Keratinocyte (primary cell): ENCODE data around the gene DSEL. TPM values are rescaled to one million over a fixed set of nuclear protein-coding genes. Genes with fewer than 3 reads are reported as not detected.

Experiments used
- DNase-seq: peaks from one replicate; pipeline ENCODE4 v3.0.0-alpha.2; 2011; ENCODE audit warnings: low read depth, missing footprints, low spot score
- FAIRE-seq: peaks from 2 replicates; lab custom pipeline; 2011; peaks lifted over from hg19 to GRCh38; lab: Jason Lieb, UNC
- H2AFZ ChIP-seq: 2 replicates; pipeline ENCODE4 v1.6.0; 2012; ENCODE audit warnings: low read length, control low read depth, inconsistent platforms; ENCODE audit not compliant: control insufficient read depth
- H3K27ac ChIP-seq: 2 replicates; pipeline ENCODE4 v1.5.1; 2011; ENCODE audit warnings: low read length; ENCODE audit not compliant: control insufficient read depth, insufficient read depth
- H3K27me3 ChIP-seq: 3 replicates; pipeline ENCODE4 v1.6.0; 2011; ENCODE audit warnings: low read length; ENCODE audit not compliant: control insufficient read depth, insufficient read depth; ENCODE audit errors: extremely low read depth
- H3K36me3 ChIP-seq, 2 experiments: 2 replicates in 1 of 2; 3 replicates in 1 of 2; pipeline ENCODE4 v1.5.1; 2011; ENCODE audit warnings: low read length in 2 of 2, mild to moderate bottlenecking in 1 of 2; ENCODE audit not compliant: control insufficient read depth in 2 of 2, insufficient read depth in 2 of 2; ENCODE audit errors: extremely low read depth in 1 of 2
- H3K4me1 ChIP-seq: 3 replicates; pipeline ENCODE4 v1.5.1; 2011; ENCODE audit warnings: low read length; ENCODE audit not compliant: control insufficient read depth, insufficient read depth; ENCODE audit errors: extremely low read depth
- H3K4me2 ChIP-seq: 3 replicates; pipeline ENCODE4 v1.6.0; 2011; ENCODE audit warnings: low read depth, low read length; ENCODE audit not compliant: control insufficient read depth, insufficient read depth; ENCODE audit errors: extremely low read depth
- H3K4me3 ChIP-seq, 3 experiments: fragments of 200-600 bp in 1 of 3; sonication (generic) in 1 of 3; 2 replicates in 2 of 3; 3 replicates in 1 of 3; pipeline ENCODE4 v1.5.1; 2011 to 2016; ENCODE audit warnings: low read length in 3 of 3, mild to moderate bottlenecking in 3 of 3, control low read depth in 2 of 3, inconsistent platforms in 1 of 3, low read depth in 1 of 3, mixed read lengths in 1 of 3, mixed run types in 1 of 3, moderate library complexity in 1 of 3; ENCODE audit not compliant: control insufficient read depth in 2 of 3, insufficient read depth in 2 of 3; ENCODE audit errors: extremely low read depth in 1 of 3
- H3K79me2 ChIP-seq: 2 replicates; pipeline ENCODE4 v1.6.0; 2012; ENCODE audit warnings: low read length; ENCODE audit not compliant: control insufficient read depth, insufficient read depth
- H3K9ac ChIP-seq: 3 replicates; pipeline ENCODE4 v1.6.0; 2011; ENCODE audit warnings: low read length; ENCODE audit not compliant: control insufficient read depth, insufficient read depth; ENCODE audit errors: extremely low read depth
- H3K9me1 ChIP-seq: 3 replicates; pipeline ENCODE4 v1.6.0; 2011; ENCODE audit warnings: low read length; ENCODE audit not compliant: control insufficient read depth, insufficient read depth; ENCODE audit errors: extremely low read depth
- H3K9me3 ChIP-seq: 2 replicates; pipeline ENCODE4 v1.5.1; 2012; ENCODE audit warnings: low read depth, low read length; ENCODE audit not compliant: control insufficient read depth
- H4K20me1 ChIP-seq: 3 replicates; pipeline ENCODE4 v1.6.0; 2011; ENCODE audit warnings: low read length; ENCODE audit not compliant: control insufficient read depth, insufficient read depth; ENCODE audit errors: extremely low read depth
- CTCF ChIP-seq, 3 experiments: IDR thresholded peaks in 1 of 3; conservative IDR thresholded peaks in 1 of 3; optimal IDR thresholded peaks in 1 of 3; 2 replicates in 2 of 3; 3 replicates in 1 of 3; pipeline versions ENCODE3 to v1.5.1; 2011; ENCODE audit warnings: low read length in 3 of 3, mild to moderate bottlenecking in 3 of 3, moderate library complexity in 2 of 3, control low read depth in 1 of 3, inconsistent platforms in 1 of 3; ENCODE audit not compliant: insufficient read depth in 2 of 3; ENCODE audit errors: extremely low read depth in 1 of 3
- EZH2 ChIP-seq: IDR thresholded peaks from one replicate; pipeline ENCODE4 v1.6.1; 2012; ENCODE audit warnings: inconsistent platforms, mild to moderate bottlenecking, low read length, moderate library complexity
- dilution Hi-C: fragments of 300-500 bp; cut with MboI; formaldehyde crosslinking; loops from one replicate; pipeline ENCODE4 v1.7.0; 2020; ENCODE audit warnings: low sequenced_read_pairs; ENCODE audit not compliant: extremely low pct_ligation_motif_present
- polyA plus RNA-seq, 5 experiments: library from polyadenylated mRNA; depleted of rRNA in 3 of 5; stranded (reverse) in 3 of 5; stranded (forward) in 1 of 5; unstranded in 1 of 5; fragments of >200 nt; gene quantifications; 1 replicate in 1 of 5; 2 replicates in 3 of 5; 3 replicates in 1 of 5; pipeline versions ENCODE4 v1.2.1 to v1.2.3, GENCODE V29; 2011 to 2012; ENCODE audit warnings: missing spikeins in 2 of 5, low read depth in 1 of 5, low replicate concordance in 1 of 5

Gene DSEL
- polyA plus RNA-seq, 1 donor (not counting 4 experiments of a cell fraction or from before 2014, with no cell fraction given) = 3.4 TPM

GRCh38 chr18:67483237-67483636 lies 33.3 kb downstream of the DSEL start:
- Histone ChIP-seq H3K4me3 (no peak overlapping the region), H3K36me3 (no peaks in the 10 kb centered on the region), H3K79me2 (no peaks in the 10 kb centered on the region), H3K9ac (no peak overlapping the region), H3K4me2 (no peak overlapping the region), H3K9me1 (no peaks in the 10 kb centered on the region), H3K27me3 (no peaks in the 10 kb centered on the region), H3K27ac (no peak overlapping the region), H4K20me1 (no peaks in the 10 kb centered on the region), H3K4me1 (no peaks in the 10 kb centered on the region), H3K9me3 (no peaks in the 10 kb centered on the region), H2AFZ (no peak overlapping the region)
- no peak for TF ChIP-seq CTCF (optimal IDR thresholded peaks at IDR 0.05 in 1 of 3, IDR thresholded peaks at IDR 0.05 in 1 of 3, conservative IDR thresholded peaks at IDR 0.05 in 1 of 3; ENCODE audit: extremely low read depth in 1 of 3, insufficient read depth in 2 of 3, low read length in 3 of 3)
- no peak for TF ChIP-seq EZH2
- DNase-seq (no peak), FAIRE-seq (no peak)
- dilution Hi-C loops = no loop called here

GRCh38 chr18:67478249-67478648 lies 38.3 kb downstream of the DSEL start:
- Histone ChIP-seq H3K9me1 (no peaks in the 10 kb centered on the region), H3K27me3 (no peaks in the 10 kb centered on the region), H2AFZ (no peak overlapping the region), H3K36me3 (no peaks in the 10 kb centered on the region), H3K27ac (no peak overlapping the region), H4K20me1 (no peaks in the 10 kb centered on the region), H3K79me2 (no peaks in the 10 kb centered on the region), H3K4me1 (no peaks in the 10 kb centered on the region), H3K9ac (no peak overlapping the region), H3K9me3 (no peaks in the 10 kb centered on the region), H3K4me2 (no peak overlapping the region), H3K4me3 (no peak overlapping the region)
- DNase-seq (no peak), FAIRE-seq (no peak)
- dilution Hi-C loops = no loop called here
- TF ChIP-seq CTCF (optimal IDR thresholded peaks at IDR 0.05 in 1 of 3, IDR thresholded peaks at IDR 0.05 in 1 of 3, conservative IDR thresholded peaks at IDR 0.05 in 1 of 3; ENCODE audit: extremely low read depth in 1 of 3, insufficient read depth in 2 of 3, low read length in 3 of 3) (no peak), EZH2 (no peak)
